22Rv1 (cell line): ENCODE results near the gene IFT122.

ENCODE experiments used
- ZFX ChIP-seq: fragments of 450-650 bp; IDR thresholded peaks from 2 replicates; pipeline ENCODE4 v1.6.1; 2017; ENCODE audit warnings: antibody characterized with exemption, borderline replicate concordance
- TF ChIP-seq, protein P1 (sequence below): fragments of 450-650 bp; IDR thresholded peaks from 2 replicates; pipeline ENCODE4 v1.5.1; 2017; ENCODE audit warnings: mild to moderate bottlenecking

DNA sequence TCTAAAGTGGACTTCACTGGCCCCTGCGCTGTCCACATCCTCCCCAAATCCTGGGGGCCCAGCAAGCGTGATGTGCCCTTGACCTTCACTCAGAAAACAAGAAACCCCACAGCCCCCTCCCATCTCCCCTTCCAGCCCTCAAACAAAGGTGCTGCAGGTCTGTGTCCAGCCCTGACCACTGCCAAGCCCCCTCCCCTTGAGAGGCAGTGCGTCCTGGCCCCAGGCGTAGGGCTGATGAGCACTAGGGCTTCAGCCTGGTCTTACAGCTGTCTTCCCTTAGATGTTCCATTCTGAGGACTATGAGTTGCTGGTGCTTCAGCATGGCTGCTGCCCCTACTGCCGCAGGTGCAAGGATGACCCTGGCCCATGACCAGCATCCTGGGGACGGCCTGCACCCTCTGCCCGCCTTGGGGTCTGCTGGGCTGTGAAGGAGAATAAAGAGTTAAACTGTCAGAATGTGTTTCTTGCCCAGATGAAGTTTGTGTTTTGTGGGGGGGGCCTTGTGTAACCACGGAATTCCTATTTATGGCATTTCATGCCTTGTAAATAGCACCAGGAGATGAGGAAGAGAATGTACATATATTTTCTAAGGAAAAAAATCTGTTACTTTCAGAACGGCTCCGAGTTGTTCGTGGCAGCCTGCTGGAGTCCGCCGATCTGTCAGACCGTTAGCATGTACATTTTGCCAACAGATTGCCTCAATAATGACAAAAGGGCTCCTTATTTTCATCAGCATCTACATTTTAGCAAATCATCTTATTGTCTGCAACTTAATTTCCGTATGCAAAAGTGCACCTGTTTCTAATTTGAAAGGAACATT, 80.1 kb downstream of the IFT122 start:
- TF ChIP-seq, protein P1, sequence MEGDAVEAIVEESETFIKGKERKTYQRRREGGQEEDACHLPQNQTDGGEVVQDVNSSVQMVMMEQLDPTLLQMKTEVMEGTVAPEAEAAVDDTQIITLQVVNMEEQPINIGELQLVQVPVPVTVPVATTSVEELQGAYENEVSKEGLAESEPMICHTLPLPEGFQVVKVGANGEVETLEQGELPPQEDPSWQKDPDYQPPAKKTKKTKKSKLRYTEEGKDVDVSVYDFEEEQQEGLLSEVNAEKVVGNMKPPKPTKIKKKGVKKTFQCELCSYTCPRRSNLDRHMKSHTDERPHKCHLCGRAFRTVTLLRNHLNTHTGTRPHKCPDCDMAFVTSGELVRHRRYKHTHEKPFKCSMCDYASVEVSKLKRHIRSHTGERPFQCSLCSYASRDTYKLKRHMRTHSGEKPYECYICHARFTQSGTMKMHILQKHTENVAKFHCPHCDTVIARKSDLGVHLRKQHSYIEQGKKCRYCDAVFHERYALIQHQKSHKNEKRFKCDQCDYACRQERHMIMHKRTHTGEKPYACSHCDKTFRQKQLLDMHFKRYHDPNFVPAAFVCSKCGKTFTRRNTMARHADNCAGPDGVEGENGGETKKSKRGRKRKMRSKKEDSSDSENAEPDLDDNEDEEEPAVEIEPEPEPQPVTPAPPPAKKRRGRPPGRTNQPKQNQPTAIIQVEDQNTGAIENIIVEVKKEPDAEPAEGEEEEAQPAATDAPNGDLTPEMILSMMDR: no peak
- TF ChIP-seq ZFX: no peak
